EH (cell line): ENCODE data around the gene NAE1.
"Not testable (repeated sequence)": the region's sequence is repeated elsewhere in the genome, so short reads cannot be mapped to it uniquely, and the experiment has no call there.

Experiments
- DNase-seq: peaks from one replicate; pipeline ENCODE4 v3.0.0-alpha.2; 2015; ENCODE audit warnings: low read depth

The NAE1 gene

DNA sequence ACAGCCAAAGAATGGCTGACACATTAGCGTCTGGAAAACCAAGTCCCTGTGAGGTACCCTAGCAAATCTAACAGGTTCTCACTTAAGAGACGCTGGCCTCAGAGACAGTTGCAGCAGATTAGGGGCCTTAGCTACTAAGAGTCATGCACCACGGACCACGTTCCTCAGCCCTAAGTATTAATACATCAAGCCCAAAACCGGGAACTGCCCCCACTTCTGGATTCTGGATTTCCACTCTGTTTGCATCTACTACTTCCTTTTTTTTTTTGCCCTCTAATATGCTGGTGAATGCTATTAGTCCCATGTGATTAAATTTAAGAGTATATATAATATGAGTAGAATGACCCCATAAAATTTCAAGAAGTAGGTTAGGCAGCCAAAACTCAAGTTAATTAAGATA, 28.6 kb downstream of the NAE1 start:
- no peak for DNase-seq

DNA sequence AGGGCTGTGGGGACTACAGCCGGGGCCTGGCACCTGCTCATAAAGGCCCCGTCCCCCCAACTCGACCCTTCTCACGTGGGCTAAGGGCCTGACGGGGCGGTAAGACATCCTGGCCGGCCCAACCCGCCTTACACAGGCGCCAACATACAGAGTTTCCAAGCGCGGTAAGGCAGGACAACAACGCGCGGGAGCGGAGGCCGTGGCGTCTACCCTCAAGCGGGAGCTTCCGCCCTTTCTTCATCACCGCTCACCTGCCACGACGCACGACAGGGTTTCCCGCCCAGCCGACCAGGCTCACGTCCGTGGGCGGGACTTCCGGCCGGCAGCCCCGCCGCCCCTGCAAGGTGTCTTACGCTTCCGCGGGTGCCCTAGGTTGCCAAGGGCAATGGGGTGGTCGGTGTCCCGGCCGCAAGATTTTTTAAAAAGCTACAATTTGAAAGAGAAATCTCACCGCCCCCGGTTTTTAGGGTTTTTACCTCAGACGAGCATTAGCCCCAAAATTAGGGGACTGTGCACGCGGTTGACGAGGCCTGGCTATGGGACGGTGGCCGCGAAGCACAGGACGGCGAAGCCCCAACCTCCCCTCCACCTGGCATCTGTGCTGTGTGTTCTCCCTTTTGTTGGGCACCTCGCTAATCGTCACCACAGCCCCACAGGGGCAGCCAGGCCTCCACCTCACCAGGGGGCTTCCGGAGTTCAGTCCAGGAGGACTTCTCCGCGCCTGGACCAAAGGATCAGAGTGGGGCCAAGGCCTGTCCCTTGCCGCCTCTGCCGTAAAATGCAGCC, 29.3 kb downstream of the NAE1 start, which contains the start of gene TERB1:
TERB1 (minus strand) TSS at position 265 of the 786 bp plus-strand sequence. CDS start 4,786 bp downstream, outside the sequence.
- DNase-seq = no peak

DNA sequence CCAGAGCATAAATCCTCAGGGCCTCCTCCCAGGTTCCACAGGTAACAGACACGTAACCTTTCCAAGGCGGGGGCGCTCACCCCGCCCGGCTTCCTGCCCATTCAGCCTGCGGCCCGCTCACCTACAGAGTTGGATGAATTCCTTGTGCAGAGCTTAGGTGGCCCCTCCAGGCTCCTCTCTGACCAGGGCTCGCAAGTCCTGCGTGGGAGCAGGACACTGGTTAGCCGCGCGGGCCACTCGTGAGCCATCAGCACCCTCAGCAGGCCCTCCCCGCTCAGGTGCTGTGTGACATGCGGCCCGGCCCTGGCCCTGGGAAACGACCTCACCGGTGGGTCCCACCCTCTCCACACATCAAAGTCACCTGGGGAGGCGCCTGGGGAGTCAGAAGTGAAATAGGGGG, 29.9 kb downstream of the NAE1 start:
- DNase-seq = no peak

DNA sequence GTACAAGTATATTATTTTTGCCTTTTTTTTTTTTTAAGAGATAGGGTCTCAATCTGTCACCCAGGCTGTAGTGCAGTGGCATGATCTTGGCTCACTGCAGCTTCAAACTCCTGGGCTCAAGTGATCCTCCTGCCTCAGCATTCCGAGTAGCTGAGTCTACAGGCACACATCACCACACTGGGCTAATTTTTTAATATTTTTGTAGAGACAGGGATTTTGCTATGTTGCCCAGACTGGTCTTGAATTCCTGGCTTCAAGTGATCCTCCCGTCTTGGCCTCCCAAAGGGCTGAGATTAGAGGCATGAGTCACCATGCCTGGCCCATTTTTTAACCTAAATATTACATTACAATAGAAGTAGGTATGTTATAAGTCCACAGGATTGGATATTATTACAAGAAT, 32.6 kb downstream of the NAE1 start:
- DNase-seq = peak; percentile 42

DNA sequence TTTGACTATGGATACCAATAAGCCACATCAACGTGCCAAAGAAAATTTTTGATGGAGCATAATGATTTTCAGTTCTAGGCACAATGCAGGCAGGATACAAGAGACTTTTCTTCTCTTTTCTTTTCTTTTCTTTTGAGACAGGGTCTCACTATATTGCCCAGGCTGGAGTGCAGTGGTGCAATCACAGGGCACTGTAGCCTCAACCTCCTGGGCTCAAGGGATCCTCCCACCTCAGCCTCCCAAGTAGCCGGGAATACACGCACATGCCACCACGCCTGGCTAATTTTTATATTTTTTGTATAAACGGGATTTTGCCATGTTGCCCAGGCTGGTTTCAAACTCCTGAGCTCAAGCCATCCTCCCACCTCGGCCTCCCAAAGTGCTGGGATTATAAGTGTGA, 36.8 kb downstream of the NAE1 start:
- DNase-seq = not testable (repeated sequence)

DNA sequence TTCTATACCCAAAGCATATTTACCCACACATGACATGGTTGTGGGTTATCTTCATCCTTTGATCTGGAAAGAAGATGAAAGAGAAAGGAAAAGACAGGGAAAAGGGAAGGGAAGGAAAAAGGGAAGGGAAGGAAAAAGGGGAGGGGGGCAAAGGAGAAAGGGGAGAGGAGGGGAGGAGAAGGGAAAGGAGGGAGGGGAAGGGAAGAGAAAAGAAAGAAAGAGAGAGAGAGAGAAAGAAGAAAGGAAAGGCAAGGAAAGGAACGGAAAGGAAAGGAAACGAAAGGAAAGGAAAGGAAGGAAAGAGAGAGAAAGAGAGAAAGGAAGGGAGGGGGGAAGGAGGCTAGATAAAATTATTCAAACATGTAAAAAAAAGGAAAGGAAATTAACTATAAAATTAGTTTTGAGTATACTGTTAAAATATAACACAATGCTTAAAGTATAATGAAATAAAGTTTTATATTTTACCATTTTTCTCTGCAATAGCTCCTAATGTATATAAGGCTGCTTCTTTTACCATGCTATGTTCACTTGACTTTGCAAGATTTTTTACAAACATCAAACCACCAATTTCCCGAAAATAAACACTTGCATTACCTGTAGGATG, 40.5 kb downstream of the NAE1 start:
- DNase-seq = no peak

DNA sequence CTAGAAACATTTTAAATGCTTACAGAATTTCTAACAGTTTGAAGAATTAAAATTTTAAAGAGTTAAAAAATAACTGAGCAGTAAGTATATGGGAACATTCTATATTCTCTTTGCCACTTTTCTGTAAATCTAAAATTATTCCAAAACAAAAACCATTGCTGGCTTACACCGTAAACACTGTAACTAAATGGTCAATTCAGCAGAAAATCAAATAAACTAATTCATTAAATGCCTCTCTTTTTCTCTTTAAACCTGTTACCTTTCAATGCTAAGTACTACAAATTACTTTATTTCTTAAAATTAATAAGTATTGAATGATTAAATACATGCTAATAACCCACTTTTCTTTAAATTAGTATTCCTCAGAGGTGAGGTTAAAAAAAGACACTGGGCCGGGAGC, 43.3 kb downstream of the NAE1 start:
- no peak for DNase-seq

DNA sequence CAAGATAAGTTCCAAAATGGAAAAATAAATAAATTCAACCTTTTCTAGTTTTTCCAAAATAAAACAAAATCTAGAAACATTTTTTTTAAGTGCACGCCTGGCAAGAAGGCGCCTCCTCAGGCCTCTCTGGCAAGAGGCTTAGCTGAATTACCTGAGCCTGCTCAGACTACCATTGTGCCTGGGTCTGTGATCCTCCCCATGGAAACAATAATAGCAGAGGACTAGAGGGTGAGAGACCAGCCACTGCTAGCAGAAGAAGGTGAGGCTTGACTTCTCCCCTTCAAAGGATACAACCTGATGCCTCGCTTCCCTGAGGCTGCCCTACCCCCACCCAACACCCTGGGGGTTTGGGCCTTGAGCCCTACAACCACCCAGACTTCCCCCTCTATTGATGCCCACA, 44.2 kb downstream of the NAE1 start:
- DNase-seq = no peak

DNA sequence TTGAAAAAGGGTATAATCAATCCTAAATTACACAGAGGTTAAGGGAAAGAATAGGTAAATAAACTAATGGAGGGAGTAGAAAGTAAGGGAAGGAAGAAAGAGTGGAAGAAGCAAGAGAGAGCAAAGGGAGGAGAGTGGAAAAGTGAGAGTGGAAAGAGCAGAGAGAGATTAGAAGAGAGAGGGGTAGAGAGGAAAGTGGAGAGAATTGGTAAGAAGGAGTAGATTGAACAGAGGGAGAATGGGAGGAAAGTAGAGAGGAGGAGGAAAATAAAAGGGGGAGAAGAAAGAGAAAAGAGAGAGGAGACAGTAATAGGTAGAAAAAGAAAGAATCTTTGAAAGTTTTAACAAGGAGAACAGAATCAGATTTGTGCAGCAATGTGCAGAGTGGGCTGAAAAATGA, 54.3 kb downstream of the NAE1 start:
- no peak for DNase-seq

DNA sequence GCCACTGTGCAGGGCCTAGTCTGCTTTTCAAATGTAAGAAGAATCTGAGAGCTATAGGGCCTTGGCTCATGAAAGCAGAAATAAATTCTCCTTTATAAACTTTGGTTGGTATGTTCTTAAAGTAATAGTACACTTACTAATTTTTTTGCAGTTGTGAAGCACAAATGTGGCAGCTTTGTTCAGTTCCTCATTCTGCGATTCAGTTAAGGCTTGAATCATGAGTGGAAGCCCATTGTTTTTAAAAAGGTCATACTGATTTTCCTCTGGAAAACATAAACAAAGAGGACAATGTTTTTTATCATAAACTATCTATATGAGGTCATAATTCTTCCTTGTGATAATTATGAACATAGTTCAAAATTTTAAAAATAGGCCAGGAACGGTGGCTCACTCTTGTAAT, 55.8 kb downstream of the NAE1 start:
- DNase-seq = no peak

DNA sequence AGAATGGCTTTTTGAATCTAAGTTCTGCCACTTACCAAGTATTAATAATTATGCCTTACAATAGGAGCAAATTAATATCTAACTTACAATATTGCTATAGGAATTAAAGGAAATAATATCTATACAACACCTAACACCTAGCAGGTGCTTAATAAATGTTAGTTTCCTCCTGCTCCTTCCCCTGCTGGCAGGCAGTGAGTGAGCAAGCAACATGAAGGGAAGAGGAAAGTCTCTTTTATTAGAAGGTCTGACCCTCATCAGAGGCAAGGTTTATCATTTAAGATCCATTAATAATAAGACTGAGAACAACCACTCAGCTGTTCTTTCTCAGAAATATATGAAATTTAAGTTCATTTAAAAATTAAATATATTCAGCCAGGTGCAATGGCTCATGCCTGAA, 72.7 kb downstream of the NAE1 start:
- DNase-seq = no peak

DNA sequence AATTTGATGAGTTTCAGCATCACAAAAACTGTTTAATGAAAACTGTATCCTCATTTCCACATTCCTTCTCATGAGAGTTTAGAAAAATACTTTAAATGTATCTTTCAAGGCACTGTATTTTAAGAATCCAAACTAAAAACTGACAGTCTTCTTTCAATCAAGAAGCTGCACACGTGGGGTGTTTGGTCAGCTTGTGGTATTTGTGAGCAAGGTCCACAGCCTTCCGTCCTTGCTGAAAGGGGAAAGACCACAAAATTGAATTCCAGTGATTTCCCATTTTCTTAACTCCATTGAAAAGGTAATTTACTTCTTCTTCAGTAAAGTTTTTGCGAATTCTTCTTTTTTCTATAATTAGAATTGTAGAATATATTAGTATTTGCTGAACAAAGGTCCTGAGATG, 76.0 kb downstream of the NAE1 start:
- DNase-seq = no peak

DNA sequence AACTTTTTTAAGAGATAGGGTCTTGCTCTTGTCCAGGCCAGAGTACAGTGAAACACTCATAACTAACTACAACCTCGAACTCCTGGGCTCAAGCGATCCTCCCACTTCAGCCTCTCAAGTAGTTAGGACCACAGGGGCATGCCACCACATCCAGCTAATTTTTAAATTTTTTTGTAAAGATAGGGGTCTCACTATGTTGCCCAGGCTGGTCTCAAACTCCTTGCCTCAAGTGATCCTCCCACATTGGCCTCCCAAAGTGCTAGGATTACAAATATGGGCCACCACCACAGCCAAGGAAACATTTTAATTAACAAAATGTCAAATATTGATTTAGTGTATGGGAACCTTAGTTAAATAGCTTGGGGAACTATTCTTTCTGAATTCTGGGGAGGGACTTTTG, 76.6 kb downstream of the NAE1 start:
- DNase-seq = no peak

DNA sequence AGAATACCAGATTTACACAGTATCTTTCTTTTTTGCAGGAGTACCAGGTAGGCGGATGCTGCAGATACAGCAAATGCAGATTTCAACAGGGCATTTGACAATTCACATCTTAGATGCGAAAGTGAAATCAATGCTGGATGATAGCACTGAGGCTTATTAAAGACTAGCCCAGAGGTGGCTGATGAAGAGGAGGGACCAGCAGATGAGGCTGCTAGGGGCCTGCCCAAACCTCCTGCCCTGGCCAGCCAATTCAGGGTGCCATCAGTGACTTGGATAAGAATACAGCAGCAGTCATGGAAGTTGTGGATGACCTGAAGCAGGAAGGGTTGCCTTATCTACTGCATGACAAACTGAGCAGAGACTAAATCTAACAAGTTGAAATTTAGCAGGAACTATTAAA, 77.8 kb downstream of the NAE1 start:
- DNase-seq = no peak
